Keratinocyte (primary cell): ENCODE measurements around the gene SAV1. TPM values are rescaled to one million over a fixed set of nuclear protein-coding genes. Genes with fewer than 3 reads are reported as not detected.

ENCODE experiments used
- DNase-seq: peaks from one replicate; pipeline ENCODE4 v3.0.0-alpha.2; 2011; ENCODE audit warnings: low read depth, missing footprints, low spot score
- FAIRE-seq: peaks from 2 replicates; lab custom pipeline; 2011; peaks lifted over from hg19 to GRCh38; lab: Jason Lieb, UNC
- H2AFZ ChIP-seq: 2 replicates; pipeline ENCODE4 v1.6.0; 2012; ENCODE audit warnings: low read length, control low read depth, inconsistent platforms; ENCODE audit not compliant: control insufficient read depth
- H3K27ac ChIP-seq: 2 replicates; pipeline ENCODE4 v1.5.1; 2011; ENCODE audit warnings: low read length; ENCODE audit not compliant: control insufficient read depth, insufficient read depth
- H3K27me3 ChIP-seq: 3 replicates; pipeline ENCODE4 v1.6.0; 2011; ENCODE audit warnings: low read length; ENCODE audit not compliant: control insufficient read depth, insufficient read depth; ENCODE audit errors: extremely low read depth
- H3K36me3 ChIP-seq, 2 experiments: 2 replicates in 1 of 2; 3 replicates in 1 of 2; pipeline ENCODE4 v1.5.1; 2011; ENCODE audit warnings: low read length in 2 of 2, mild to moderate bottlenecking in 1 of 2; ENCODE audit not compliant: control insufficient read depth in 2 of 2, insufficient read depth in 2 of 2; ENCODE audit errors: extremely low read depth in 1 of 2
- H3K4me1 ChIP-seq: 3 replicates; pipeline ENCODE4 v1.5.1; 2011; ENCODE audit warnings: low read length; ENCODE audit not compliant: control insufficient read depth, insufficient read depth; ENCODE audit errors: extremely low read depth
- H3K4me2 ChIP-seq: 3 replicates; pipeline ENCODE4 v1.6.0; 2011; ENCODE audit warnings: low read depth, low read length; ENCODE audit not compliant: control insufficient read depth, insufficient read depth; ENCODE audit errors: extremely low read depth
- H3K4me3 ChIP-seq, 3 experiments: fragments of 200-600 bp in 1 of 3; sonication (generic) in 1 of 3; 2 replicates in 2 of 3; 3 replicates in 1 of 3; pipeline ENCODE4 v1.5.1; 2011 to 2016; ENCODE audit warnings: low read length in 3 of 3, mild to moderate bottlenecking in 3 of 3, control low read depth in 2 of 3, inconsistent platforms in 1 of 3, low read depth in 1 of 3, mixed read lengths in 1 of 3, mixed run types in 1 of 3, moderate library complexity in 1 of 3; ENCODE audit not compliant: control insufficient read depth in 2 of 3, insufficient read depth in 2 of 3; ENCODE audit errors: extremely low read depth in 1 of 3
- H3K79me2 ChIP-seq: 2 replicates; pipeline ENCODE4 v1.6.0; 2012; ENCODE audit warnings: low read length; ENCODE audit not compliant: control insufficient read depth, insufficient read depth
- H3K9ac ChIP-seq: 3 replicates; pipeline ENCODE4 v1.6.0; 2011; ENCODE audit warnings: low read length; ENCODE audit not compliant: control insufficient read depth, insufficient read depth; ENCODE audit errors: extremely low read depth
- H3K9me1 ChIP-seq: 3 replicates; pipeline ENCODE4 v1.6.0; 2011; ENCODE audit warnings: low read length; ENCODE audit not compliant: control insufficient read depth, insufficient read depth; ENCODE audit errors: extremely low read depth
- H3K9me3 ChIP-seq: 2 replicates; pipeline ENCODE4 v1.5.1; 2012; ENCODE audit warnings: low read depth, low read length; ENCODE audit not compliant: control insufficient read depth
- H4K20me1 ChIP-seq: 3 replicates; pipeline ENCODE4 v1.6.0; 2011; ENCODE audit warnings: low read length; ENCODE audit not compliant: control insufficient read depth, insufficient read depth; ENCODE audit errors: extremely low read depth
- EZH2 ChIP-seq: IDR thresholded peaks from one replicate; pipeline ENCODE4 v1.6.1; 2012; ENCODE audit warnings: inconsistent platforms, mild to moderate bottlenecking, low read length, moderate library complexity
- dilution Hi-C: fragments of 300-500 bp; cut with MboI; formaldehyde crosslinking; loops from one replicate; pipeline ENCODE4 v1.7.0; 2020; ENCODE audit warnings: low sequenced_read_pairs; ENCODE audit not compliant: extremely low pct_ligation_motif_present
- polyA plus RNA-seq, 5 experiments: library from polyadenylated mRNA; depleted of rRNA in 3 of 5; stranded (reverse) in 3 of 5; stranded (forward) in 1 of 5; unstranded in 1 of 5; fragments of >200 nt; gene quantifications; 1 replicate in 1 of 5; 2 replicates in 3 of 5; 3 replicates in 1 of 5; pipeline versions ENCODE4 v1.2.1 to v1.2.3, GENCODE V29; 2011 to 2012; ENCODE audit warnings: missing spikeins in 2 of 5, low read depth in 1 of 5, low replicate concordance in 1 of 5
- TF ChIP-seq, protein P1 (sequence below), 3 experiments: IDR thresholded peaks in 1 of 3; conservative IDR thresholded peaks in 1 of 3; optimal IDR thresholded peaks in 1 of 3; 2 replicates in 2 of 3; 3 replicates in 1 of 3; pipeline versions ENCODE3 to v1.5.1; 2011; ENCODE audit warnings: low read length in 3 of 3, mild to moderate bottlenecking in 3 of 3, moderate library complexity in 2 of 3, control low read depth in 1 of 3, inconsistent platforms in 1 of 3; ENCODE audit not compliant: insufficient read depth in 2 of 3; ENCODE audit errors: extremely low read depth in 1 of 3

SAV1 gene
- polyA plus RNA-seq, 1 donor (not counting 4 experiments of a cell fraction or from before 2014, with no cell fraction given) = 26.0 TPM

DNA sequence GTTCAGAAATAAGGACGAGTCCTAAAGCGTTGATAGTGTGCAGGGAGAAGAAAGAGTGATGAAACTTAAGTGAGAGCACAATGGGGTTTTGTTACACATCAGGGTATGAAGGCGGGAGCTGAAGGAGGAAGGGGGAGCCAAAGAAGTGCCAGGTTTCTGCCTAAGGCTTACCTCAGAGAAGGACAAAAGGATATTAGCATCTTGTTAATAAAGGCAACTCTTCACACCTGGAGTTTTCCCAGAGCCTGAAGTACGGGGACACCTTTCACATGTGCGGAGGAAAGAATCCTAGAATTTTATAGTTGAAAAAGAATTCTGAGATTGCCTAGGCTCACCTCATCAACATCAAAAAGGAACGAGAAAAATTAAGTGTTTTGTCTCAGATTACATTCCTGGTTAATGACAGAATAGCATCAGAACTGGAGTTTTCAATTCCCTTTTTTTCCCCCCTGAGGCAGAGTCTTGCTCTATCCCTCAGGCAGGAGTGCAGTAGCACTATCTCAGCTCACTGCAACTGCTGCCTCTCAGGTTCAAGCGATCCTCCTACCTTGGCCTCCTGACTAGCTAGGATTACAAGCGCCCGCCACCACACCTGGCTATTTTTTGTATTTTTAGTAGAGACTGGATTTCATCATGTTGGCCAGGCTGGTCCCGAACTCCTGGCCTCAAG, 2.2 kb upstream of the SAV1 start:
- Histone ChIP-seq H2AFZ (peak overlapping the region; percentile 2), H3K4me1 (peaks cover 29% of the 10 kb centered on the region), H3K36me3 (no peaks in the 10 kb centered on the region), H4K20me1 (peaks cover 3% of the 10 kb centered on the region), H3K27me3 (no peaks in the 10 kb centered on the region), H3K9me1 (peaks cover 2% of the 10 kb centered on the region), H3K4me3 (no peak overlapping the region), H3K4me2 (no peak overlapping the region), H3K79me2 (peaks cover 25% of the 10 kb centered on the region), H3K9ac (no peak overlapping the region), H3K9me3 (no peaks in the 10 kb centered on the region), H3K27ac (no peak overlapping the region)
- no peak for FAIRE-seq
- TF ChIP-seq EZH2 = no peak
- TF ChIP-seq, protein P1, sequence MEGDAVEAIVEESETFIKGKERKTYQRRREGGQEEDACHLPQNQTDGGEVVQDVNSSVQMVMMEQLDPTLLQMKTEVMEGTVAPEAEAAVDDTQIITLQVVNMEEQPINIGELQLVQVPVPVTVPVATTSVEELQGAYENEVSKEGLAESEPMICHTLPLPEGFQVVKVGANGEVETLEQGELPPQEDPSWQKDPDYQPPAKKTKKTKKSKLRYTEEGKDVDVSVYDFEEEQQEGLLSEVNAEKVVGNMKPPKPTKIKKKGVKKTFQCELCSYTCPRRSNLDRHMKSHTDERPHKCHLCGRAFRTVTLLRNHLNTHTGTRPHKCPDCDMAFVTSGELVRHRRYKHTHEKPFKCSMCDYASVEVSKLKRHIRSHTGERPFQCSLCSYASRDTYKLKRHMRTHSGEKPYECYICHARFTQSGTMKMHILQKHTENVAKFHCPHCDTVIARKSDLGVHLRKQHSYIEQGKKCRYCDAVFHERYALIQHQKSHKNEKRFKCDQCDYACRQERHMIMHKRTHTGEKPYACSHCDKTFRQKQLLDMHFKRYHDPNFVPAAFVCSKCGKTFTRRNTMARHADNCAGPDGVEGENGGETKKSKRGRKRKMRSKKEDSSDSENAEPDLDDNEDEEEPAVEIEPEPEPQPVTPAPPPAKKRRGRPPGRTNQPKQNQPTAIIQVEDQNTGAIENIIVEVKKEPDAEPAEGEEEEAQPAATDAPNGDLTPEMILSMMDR (optimal IDR thresholded peaks at IDR 0.05 in 1 of 3, IDR thresholded peaks at IDR 0.05 in 1 of 3, conservative IDR thresholded peaks at IDR 0.05 in 1 of 3; ENCODE audit: extremely low read depth in 1 of 3, insufficient read depth in 2 of 3, low read length in 3 of 3) = no peak
- no peak for DNase-seq
- dilution Hi-C loops = no loop called here

DNA sequence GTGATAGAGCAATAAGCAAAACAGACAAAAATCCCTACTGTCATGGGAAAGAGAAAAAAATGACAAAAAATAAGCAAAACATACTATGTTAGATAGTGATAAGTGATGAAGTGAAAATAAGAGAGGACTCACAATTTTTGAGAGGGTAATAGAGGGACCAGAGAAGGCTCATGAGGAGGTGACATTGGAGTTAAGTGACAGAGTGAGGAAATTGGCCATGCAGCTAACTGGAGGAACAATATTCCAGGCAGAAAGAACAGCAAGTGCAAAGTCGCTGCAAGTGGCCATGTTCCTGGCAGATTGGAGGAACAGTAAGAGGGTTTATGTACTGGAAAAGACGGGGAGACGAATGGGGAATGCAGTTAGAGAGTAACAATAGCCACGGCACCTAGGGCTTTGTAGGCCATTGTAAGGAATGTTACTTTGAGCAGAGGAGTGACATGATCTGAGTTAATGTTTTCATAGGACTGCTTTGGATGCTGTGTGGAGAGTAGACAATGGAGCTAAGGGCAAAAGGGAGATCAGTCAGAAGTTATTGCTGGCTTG, 1.4 kb upstream of the SAV1 start:
- H3K4me2 ChIP-seq = peak overlapping the region; percentile 94
- no peak overlapping the region for H3K9ac ChIP-seq
- peak overlapping the region; percentile 5 for H3K27ac ChIP-seq
- peaks cover 2 to 4% of the 10 kb centered on the region in 2 experiments for H3K36me3 ChIP-seq
- H3K4me1 ChIP-seq = peaks cover 24% of the 10 kb centered on the region
- H3K79me2 ChIP-seq = peaks cover 31% of the 10 kb centered on the region
- H3K4me3 ChIP-seq = peak overlapping the region in 1 of 3 experiments; percentile 90
- dilution Hi-C loops = no loop called here
- peaks cover 3% of the 10 kb centered on the region for H4K20me1 ChIP-seq
- no peaks in the 10 kb centered on the region for H3K9me3 ChIP-seq
- peaks cover 3% of the 10 kb centered on the region for H3K9me1 ChIP-seq
- FAIRE-seq = no peak
- DNase-seq = no peak
- no peaks in the 10 kb centered on the region for H3K27me3 ChIP-seq
- H2AFZ ChIP-seq = peak overlapping the region; percentile 22
- no peak for TF ChIP-seq EZH2
